GM12873 (cell line): Measurements from ENCODE around the gene RAG1.

Experiments
- CTCF ChIP-seq: IDR thresholded peaks from 2 replicates; pipeline ENCODE4 v1.5.1; 2012; ENCODE audit warnings: low read depth, mild to moderate bottlenecking, moderate library complexity, low read length, control low read depth; ENCODE audit not compliant: insufficient read depth; ENCODE audit errors: missing control alignments

RAG1 gene

GRCh38 chr11:36558571-36559413, 9.0 kb upstream of the RAG1 start:
- no peak for TF ChIP-seq CTCF

- TF ChIP-seq CTCF = peak; percentile 65
Measured at GRCh38 chr11:36564376-36565030, 3.3 kb upstream of the RAG1 start.

GRCh38 chr11:36565031-36565610, 2.7 kb upstream of the RAG1 start:
- TF ChIP-seq CTCF = no peak

- no peak for TF ChIP-seq CTCF
Measured at GRCh38 chr11:36566407-36567053, 1.3 kb upstream of the RAG1 start.

GRCh38 chr11:36569095-36569494, 1.3 kb downstream of the RAG1 start:
- TF ChIP-seq CTCF = no peak

GRCh38 chr11:36574486-36574885, 6.7 kb downstream of the RAG1 start:
- TF ChIP-seq CTCF = no peak

- TF ChIP-seq CTCF = no peak
Measured at GRCh38 chr11:36577373-36577772, 9.6 kb downstream of the RAG1 start.
